Right lobe of liver (tissue), 6 donors: ENCODE data around the gene ABCB8. TPM values are rescaled to one million over a fixed set of nuclear protein-coding genes. Genes with fewer than 3 reads are reported as not detected.
A peak's percentile ranks its signal among the peaks of the same experiment; 100 is the strongest.

ENCODE experiments used
- ATAC-seq, 4 donors: fragments of 200-7000 bp; cut with Tn5 transposase; one replicate each; pipeline ENCODE4 v1.9.1; 2020; ENCODE audit warnings: mild to moderate bottlenecking in 4 of 4, moderate library complexity in 4 of 4
- DNase-seq, 3 donors: peaks; one replicate each; pipeline ENCODE4 v3.0.0-alpha.2; 2020
- H3K27ac ChIP-seq, 3 donors: fragments of 200-600 bp; one replicate each; pipeline ENCODE4 v1.8.0; 2022
- H3K27me3 ChIP-seq, 2 donors: fragments of 200-600 bp; one replicate each; pipeline ENCODE4 v1.8.0; 2022
- H3K36me3 ChIP-seq, 4 donors: fragments of 200-600 bp; sonication (generic) in 1 of 4; one replicate each; pipeline versions ENCODE4 v1.5.1 to v1.8.0; 2017 to 2022; ENCODE audit warnings: control low read depth in 1 of 4
- H3K4me1 ChIP-seq, 4 donors: fragments of 200-600 bp; sonication (generic) in 1 of 4; one replicate each; pipeline versions ENCODE4 v1.5.1 to v1.8.0; 2017 to 2022; ENCODE audit warnings: control low read depth in 1 of 4
- H3K4me3 ChIP-seq, 3 donors: fragments of 200-600 bp; one replicate each; pipeline ENCODE4 v1.8.0; 2022
- H3K9me3 ChIP-seq, 4 donors: fragments of 200-600 bp; sonication (generic) in 1 of 4; one replicate each; pipeline versions ENCODE4 v1.5.1 to v1.8.0; 2017 to 2022; ENCODE audit warnings: control low read depth in 1 of 4
- POLR2A ChIP-seq: fragments of 450-650 bp; IDR thresholded peaks from one replicate; pipeline ENCODE4 v1.6.1; 2017; ENCODE audit warnings: antibody characterized with exemption, mild to moderate bottlenecking
- WGBS: methylation state at CpG from one replicate; pipeline ENCODE4 v1.1.6; 2018; ENCODE audit warnings: low coverage, low lambda C conversion rate; ENCODE audit not compliant: insufficient coverage; ENCODE audit errors: missing lambda C conversion rate; 5-methylcytosine and 5-hydroxymethylcytosine counted together
- intact Hi-C, 2 donors: fragments of 100-400 bp; cut with DNase I; formaldehyde crosslinking; loops; one replicate each; pipeline versions ENCODE4 v1.11.2 to v1.14.1; 2022
- total RNA-seq, 6 experiments: library from RNA; depleted of rRNA in 2 of 6; stranded (reverse); fragments of >200 nt in 2 of 6; fragmentation: NEBNext Ultra II Directional in 3 of 6; extraction: Animal tissue kit (Norgen Biotek cat#: 25700) in 3 of 6; gene quantifications; one replicate each; pipeline versions ENCODE4 v1.1.0 to v1.2.4, GENCODE V29; 2016 to 2023
- TF ChIP-seq, protein P1 (sequence below), 4 donors: fragments of 200-600 bp in 3 of 4; fragments of 450-650 bp in 1 of 4; IDR thresholded peaks; one replicate each; pipeline versions ENCODE4 v1.5.1 to v1.8.0; 2016 to 2022; ENCODE audit warnings: antibody characterized with exemption in 4 of 4, mild to moderate bottlenecking in 2 of 4
- donor health status: DM: no; HTN: yes; CAD: no.
- donor health status: DM: no; HTN: no; CAD: no.
- donor health status: DM: no; HTN: no; CAD: no.
- donor health status: DM: no; HTN: yes; CAD: no.
- donor health status: DM: no; HTN: yes; CAD: no.

The ABCB8 gene
- total RNA-seq, 6 experiments from 2014 or later, result 22.3 to 33.8 (median 26.8) TPM

DNA sequence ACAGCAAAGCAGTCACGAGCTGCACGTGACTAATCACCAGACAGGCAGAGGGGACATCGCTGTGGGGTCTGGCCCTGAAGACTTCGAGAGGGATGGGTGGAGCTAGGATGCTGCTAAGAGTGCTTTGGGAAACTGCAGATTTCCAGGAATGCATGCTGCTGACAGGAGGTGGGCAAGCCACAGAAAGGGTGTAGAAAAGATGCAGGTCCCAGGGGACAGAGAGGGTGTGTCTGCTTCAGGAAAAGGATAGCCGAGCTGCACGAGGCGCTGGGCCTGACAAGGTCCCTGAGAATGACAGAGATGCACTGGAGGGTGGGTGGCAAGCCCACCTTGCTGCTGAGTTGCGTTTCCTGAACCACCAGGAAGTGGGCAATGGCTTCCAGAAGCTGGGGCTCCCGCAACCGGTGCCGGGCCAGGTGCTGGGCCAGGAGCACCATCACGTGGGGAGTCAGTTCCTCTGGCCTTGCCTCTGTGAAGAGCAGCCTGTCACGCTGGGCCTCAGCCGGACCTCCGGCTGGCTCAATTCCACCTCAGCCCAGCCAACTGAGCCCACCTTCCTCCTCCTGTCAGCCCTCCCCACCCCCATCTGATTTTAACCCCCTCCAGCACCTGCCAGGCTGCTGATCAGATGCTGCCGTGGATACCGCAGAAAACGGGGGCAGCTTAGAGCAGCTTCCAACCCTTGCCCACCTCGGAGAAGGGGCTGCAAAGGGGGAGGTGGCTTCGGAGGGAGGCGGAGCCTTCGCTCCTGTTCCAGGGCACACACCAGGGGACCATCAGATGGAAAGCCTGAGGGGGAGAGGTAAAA lies 50.2 kb downstream of the ABCB8 start:
- Histone ChIP-seq H3K4me3 (no peak overlapping the region), H3K27ac (no peak overlapping the region), H3K4me1 (peaks cover 0 to 22% (median 10%) of the 10 kb centered on the region in 4 donors), H3K9me3 (no peaks in the 10 kb centered on the region), H3K27me3 (no peaks in the 10 kb centered on the region), H3K36me3 (peaks cover 0 to 28% (median 17%) of the 10 kb centered on the region in 4 donors)
- TF ChIP-seq POLR2A, result no peak
- TF ChIP-seq, protein P1, sequence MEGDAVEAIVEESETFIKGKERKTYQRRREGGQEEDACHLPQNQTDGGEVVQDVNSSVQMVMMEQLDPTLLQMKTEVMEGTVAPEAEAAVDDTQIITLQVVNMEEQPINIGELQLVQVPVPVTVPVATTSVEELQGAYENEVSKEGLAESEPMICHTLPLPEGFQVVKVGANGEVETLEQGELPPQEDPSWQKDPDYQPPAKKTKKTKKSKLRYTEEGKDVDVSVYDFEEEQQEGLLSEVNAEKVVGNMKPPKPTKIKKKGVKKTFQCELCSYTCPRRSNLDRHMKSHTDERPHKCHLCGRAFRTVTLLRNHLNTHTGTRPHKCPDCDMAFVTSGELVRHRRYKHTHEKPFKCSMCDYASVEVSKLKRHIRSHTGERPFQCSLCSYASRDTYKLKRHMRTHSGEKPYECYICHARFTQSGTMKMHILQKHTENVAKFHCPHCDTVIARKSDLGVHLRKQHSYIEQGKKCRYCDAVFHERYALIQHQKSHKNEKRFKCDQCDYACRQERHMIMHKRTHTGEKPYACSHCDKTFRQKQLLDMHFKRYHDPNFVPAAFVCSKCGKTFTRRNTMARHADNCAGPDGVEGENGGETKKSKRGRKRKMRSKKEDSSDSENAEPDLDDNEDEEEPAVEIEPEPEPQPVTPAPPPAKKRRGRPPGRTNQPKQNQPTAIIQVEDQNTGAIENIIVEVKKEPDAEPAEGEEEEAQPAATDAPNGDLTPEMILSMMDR (IDR thresholded peaks at IDR 0.05), result no peak
- WGBS, result 61% methylated on average over 15 of the region's 22 CpGs
- DNase-seq, result peak in 1 of 3 donors; percentile 45
- no peak for ATAC-seq
- intact Hi-C loops, result no loop called here

DNA sequence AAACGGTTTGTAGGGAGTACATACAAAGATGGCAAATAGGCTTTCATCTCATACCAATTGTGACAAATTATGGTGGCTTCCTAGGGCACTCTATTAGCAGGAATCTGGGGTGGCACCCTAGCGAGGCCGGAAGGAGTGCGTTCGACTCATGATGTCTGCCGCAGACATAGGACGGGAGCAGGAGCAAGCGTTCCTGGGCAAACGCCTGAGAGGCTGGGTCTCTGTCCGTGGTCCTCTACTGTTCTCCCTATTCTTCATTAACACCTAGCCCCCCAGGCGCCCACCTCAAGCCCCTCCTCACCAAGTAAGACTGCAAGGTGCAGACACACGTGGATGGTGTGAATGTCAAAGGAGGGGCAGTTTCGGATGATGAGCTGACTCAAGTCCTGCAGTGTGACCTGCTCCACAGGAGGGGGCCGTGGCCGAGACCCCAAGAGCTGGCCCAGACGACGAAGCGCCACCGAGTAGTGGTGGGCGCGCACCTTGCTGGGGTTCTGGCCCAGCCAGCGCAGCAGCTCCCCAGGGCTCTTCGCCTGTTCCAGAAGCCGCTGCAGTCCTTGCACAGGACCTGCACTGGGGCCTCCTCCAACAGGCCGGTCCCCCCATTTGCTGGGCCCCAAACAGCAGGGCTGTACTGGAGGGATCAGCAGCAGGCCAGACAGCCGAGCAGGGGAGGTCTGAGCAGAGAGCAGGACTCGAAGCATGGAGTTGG lies 51.1 kb downstream of the ABCB8 start:
- peaks cover 0 to 19% (median 9%) of the 10 kb centered on the region in 4 donors for H3K36me3 ChIP-seq
- no peak for ATAC-seq
- peak overlapping the region; percentile 83 to 99 (median 93) for H3K4me3 ChIP-seq
- H3K27me3 ChIP-seq, result no peaks in the 10 kb centered on the region
- DNase-seq, result peak in 1 of 3 donors; percentile 45
- no peaks in the 10 kb centered on the region for H3K9me3 ChIP-seq
- TF ChIP-seq, protein P1 (IDR thresholded peaks at IDR 0.05), result no peak
- TF ChIP-seq POLR2A, result no peak
- intact Hi-C loops, result no loop called here
- WGBS, result 63% methylated on average over 1 of the region's 27 CpGs
- peaks cover 0 to 27% (median 10%) of the 10 kb centered on the region in 4 donors for H3K4me1 ChIP-seq
- no peak overlapping the region for H3K27ac ChIP-seq

DNA sequence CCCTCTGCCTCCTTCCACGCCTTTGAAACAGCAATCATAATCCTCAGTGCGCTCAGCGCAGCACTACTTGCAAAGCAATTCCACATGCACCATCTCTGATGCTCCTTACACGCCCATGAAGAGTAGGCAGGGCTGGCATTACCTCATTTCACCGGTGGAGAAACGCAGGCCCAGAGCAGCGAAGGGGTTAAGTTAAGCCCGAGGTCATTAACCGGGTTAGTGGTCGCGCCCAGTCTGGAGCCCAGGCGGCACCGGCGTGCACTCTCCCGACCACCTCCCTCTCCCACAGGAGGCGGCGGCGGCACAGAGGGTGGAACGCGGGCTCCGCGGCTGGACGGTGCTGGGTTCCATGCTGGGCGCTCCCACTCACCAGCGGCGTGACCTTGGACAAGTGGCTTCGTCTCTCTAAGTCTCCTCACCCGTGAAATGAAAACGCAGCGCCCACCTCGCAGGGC lies 51.8 kb downstream of the ABCB8 start:
- ATAC-seq (peak in 3 of 4 donors; percentile 0 to 3 (median 0)), DNase-seq (no peak)
- Histone ChIP-seq H3K4me3 (peak overlapping the region; percentile 83 to 99 (median 93)), H3K4me1 (peaks cover 0 to 31% (median 10%) of the 10 kb centered on the region in 4 donors), H3K27ac (peak overlapping the region; percentile 80 to 91 (median 90)), H3K27me3 (no peaks in the 10 kb centered on the region), H3K9me3 (no peaks in the 10 kb centered on the region), H3K36me3 (peaks cover 0 to 12% (median 4%) of the 10 kb centered on the region in 4 donors)
- no peak for TF ChIP-seq POLR2A
- TF ChIP-seq, protein P1 (IDR thresholded peaks at IDR 0.05), result no peak
- intact Hi-C loops, result no loop called here
- WGBS, result 4% methylated on average over 7 of the region's 31 CpGs

DNA sequence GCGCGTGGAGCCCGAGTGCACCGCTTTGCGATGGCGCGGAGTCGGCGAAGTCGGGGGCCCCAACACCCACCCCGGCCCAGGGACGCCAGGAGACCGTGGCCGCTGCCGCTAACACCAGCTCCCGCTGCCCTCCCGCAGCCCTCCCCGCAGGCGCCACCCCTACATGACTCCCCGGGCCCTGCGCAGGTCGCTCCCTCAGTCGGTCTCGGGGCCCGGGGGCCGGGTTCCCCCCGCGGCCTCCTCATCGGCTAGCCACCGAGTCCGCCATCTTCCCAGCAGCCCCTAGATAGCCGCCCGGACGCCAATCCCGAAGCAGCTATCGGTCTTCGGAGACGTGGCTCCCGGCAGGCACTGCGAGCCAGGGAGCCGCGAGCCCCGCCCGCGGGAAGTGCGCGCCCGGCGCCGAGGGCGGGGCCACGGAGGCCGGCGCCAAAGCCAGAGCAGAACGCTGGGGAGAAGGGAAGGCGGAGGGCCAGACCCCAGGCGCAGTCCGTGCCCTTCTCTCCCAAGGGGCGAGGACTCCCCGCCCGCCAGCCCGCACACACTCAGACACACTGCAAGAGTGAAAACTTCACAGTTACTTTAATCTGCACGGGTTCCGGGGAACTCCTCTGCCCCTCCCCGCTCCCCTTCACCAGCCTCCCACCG lies 52.4 kb downstream of the ABCB8 start, which contains the start of gene FASTK:
TSS of gene FASTK (minus strand) at position 288 of the 648 bp plus-strand sequence. CDS start at position 245, 43 bp downstream.
- peak; percentile 76 to 88 (median 84) for ATAC-seq
- no peaks in the 10 kb centered on the region for H3K27me3 ChIP-seq
- H3K4me1 ChIP-seq, result peaks cover 0 to 34% (median 14%) of the 10 kb centered on the region in 4 donors
- H3K27ac ChIP-seq, result peak within 1 kb of the TSS; percentile 80 to 91 (median 90)
- peaks cover 0 to 7% (median 2%) of the 10 kb centered on the region in 4 donors for H3K36me3 ChIP-seq
- peak; percentile 94 to 95 (median 95) for DNase-seq
- 0% methylated on average over 7 of the region's 66 CpGs for WGBS
- no peaks in the 10 kb centered on the region for H3K9me3 ChIP-seq
- peak within 1 kb of the TSS; percentile 83 to 99 (median 93) for H3K4me3 ChIP-seq
- TF ChIP-seq POLR2A, result peak; percentile 67
- TF ChIP-seq, protein P1 (IDR thresholded peaks at IDR 0.05), result no peak
- intact Hi-C loops, result no loop called here
